RPMI7951 (cell line): ENCODE results near the gene MXD4. TPM values are rescaled to one million over a fixed set of nuclear protein-coding genes. Genes with fewer than 3 reads are reported as not detected.
A peak's percentile ranks its signal among the peaks of the same experiment; 100 is the strongest.

Experiments used
- DNase-seq: peaks from one replicate; pipeline ENCODE4 v3.0.0-alpha.2; 2012; ENCODE audit warnings: low read depth
- total RNA-seq: library from RNA; depleted of rRNA; stranded (reverse); fragments of >200 nt; shearing (Covaris generic); gene quantifications from 2 replicates; pipeline ENCODE4 v1.2.3, GENCODE V29; 2014

The MXD4 gene
- total RNA-seq, 1 experiment from 2014 or later = 17.2 TPM

DNA sequence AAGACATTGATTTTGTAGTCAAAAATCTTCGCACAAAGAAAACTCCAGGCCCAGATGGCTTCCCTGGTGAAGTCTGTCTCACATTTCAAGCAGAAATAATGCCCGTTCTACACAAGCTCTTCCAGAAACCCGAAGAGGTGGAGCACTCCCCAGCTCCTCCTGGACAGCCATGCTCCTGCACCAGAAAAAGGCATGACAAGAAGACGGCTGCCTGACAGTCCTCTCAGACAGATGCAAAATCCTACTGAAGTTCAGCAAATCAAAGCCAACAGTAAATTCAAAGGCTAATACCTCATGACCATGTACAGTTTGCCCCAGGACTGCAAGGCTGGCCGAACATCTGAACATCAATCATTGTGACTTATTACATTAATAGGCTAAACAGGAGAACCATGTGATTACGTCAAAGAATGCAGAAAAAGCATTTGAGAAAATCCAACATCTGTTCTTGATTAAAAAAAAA lies 30.8 kb upstream of the MXD4 start:
- DNase-seq = peak; percentile 80

GRCh38 chr4:2291705-2292645 lies 30.1 kb upstream of the MXD4 start:
- no peak for DNase-seq

DNA sequence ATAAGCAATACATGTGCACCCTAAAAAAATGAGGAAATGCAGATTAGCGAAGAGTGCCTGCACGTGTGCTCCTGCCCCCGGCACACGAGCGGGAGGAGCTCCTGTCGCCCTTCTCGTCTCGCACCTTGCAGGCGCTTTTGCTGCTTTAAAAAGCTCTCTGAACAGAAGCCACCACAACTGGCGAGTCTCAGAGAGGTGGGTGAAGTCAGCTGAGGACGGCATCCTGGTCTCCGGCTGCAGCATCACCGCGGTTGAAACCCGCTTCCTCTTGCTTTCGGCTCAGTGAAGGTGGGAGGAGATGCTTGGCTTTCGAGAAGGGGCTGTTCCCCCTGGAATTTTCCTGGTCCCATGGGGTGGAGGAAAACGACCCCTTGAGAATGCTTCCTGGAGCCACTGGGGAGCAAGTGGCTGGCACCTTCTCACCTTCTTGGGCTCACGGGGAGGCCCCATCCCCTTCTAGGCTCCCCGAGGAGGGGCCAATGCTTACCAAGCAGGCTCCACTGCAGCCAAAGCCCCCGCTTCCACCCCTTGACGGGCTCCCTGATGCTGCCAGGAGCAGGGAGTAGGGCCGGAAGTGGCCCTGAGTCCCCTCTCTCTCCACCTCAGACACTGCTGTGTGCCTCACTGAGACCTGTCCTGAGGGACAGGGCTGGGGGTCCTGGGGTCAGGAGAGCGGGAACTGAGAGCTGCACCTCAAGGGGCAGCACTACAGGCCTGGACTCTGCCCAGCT lies 29.2 kb upstream of the MXD4 start:
- DNase-seq = no peak

GRCh38 chr4:2290488-2290887 lies 28.6 kb upstream of the MXD4 start:
- DNase-seq = no peak

DNA sequence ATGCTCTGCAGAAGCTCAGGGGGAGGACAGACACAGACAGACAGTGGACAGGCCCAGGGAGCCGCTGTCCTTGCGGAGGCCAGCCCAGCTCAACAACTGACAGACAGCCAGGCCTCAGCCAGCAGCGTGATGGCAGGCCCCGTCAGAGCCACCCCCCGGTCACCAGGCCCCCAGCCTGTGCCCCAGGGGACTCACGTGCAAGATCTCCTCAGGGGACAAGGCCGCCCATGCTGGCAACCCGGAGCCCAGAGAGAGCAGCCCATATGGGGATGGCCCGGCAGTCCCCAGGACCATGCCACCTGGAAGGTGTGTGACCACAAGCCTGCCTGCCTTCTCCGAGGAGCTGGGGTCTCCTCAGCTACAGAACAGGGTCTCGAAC lies 28.0 kb upstream of the MXD4 start:
- DNase-seq = no peak

- DNase-seq = no peak
These were observed 27.5 kb upstream of the MXD4 start for GRCh38 chr4:2289311-2289954.

DNA sequence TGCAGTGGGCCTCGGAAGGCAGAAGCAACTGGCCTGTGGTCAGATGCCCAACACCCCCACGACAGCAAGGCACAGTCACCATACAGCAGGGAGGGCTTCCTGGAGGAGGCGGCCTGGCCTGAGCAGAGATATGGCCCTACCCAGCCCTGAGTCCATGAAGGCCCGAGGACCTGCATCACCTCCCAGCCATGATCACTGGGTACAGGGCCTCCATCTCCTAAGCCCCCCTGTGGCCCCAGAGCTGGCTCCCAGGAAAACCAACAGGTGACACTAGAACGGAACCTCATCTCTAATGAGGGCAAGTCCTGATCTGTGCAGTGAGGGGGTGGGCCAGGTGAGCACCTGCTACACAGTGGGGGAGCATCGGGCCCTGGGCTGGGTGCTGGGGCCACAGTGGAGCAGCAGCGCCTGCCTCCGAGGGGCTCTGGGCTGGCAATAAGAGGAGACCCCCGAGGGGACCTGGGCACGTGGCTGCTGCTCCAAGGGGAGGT lies 26.2 kb upstream of the MXD4 start:
- DNase-seq = no peak

DNA sequence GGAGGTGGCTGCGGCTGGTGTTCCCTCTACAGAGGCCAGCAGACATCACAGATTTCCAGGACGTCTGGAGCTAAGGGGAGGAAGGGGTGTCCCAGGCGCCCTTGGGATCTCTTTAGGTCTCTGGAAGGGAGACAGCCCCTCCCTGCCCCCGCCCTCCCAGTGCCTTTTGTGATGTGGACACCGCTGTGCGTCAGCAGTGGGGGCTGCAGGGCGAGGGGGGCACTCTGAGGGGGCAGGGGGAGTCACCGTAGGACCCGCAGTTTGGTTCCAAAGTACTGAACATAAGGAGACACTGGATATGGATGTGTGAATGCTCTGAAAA lies 25.6 kb upstream of the MXD4 start:
- DNase-seq = no peak

GRCh38 chr4:2286904-2287593 lies 25.1 kb upstream of the MXD4 start:
- no peak for DNase-seq

- no peak for DNase-seq
These were observed 23.9 kb upstream of the MXD4 start for GRCh38 chr4:2285613-2286381.

DNA sequence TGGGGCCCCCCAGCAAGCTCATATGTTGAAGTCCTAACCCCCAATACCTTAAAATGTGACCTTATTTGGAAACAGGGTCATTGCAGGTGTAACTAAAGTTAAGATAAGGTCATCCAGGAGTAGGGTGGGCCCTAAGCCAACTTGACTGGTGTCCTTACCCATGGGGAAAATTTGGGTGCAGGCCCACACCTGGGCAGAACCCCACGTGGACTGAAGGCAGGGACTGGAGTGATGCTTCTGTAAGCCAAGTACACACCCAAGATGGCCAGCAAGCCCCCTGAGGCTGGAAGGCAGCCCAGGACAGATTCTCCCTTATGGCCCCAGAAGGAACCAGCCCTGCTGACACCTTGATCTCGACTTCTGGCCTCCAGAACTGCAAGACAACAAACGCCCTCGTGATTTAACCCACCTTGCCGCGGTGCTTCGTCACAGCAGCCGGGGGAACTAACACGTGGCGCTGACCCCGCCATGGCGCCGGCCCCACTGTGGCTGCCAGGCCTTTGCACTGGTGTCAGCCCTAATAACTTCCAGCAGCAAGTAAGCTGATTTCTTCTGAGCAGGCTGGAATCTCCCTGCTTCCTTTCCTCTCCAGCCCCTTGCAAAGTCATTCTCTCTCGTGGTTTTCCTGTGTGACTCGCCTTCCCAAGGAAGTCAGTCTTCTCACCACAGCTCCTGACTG lies 23.2 kb upstream of the MXD4 start:
- DNase-seq = peak; percentile 61

DNA sequence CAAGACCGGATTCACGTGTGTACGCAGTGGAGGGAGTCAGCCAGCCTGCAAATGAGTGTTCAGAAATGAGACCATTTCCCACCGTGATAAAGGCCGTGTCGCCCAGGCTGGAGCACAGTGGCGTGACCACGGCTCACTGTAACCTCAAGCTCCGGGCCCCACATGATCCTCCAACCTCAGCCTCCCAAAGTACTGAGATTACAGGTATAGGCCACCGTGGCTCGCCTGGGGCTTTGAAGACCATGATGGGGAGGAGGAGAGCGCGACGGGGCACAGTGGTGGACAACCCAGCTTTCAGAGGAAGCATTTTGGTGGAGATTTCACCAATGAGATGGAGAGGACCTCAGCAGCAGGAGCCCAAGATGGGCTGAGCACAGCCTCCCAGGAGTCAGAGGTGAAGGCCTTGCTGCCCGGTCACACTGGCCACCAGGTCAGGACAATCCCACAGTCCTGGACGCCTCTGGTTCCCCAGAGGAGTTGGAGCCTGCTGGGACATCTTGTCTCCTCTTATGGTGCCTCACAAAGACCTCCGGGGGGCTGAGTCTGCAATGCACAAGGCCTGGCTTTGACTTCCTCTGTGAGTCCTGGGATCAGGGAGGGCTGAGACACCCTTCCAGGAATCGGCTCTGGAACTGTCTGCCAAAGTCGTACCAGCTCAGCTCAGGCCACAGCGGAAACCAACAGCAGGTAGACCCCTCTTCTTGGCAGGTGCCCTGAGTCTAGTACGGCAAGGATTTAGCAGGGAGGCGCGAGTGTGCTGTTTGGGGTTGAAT lies 22.4 kb upstream of the MXD4 start:
- no peak for DNase-seq

GRCh38 chr4:2283199-2283711 lies 21.3 kb upstream of the MXD4 start:
- DNase-seq = no peak

GRCh38 chr4:2281575-2282343 lies 19.9 kb upstream of the MXD4 start:
- peak; percentile 7 for DNase-seq

GRCh38 chr4:2280531-2281300 lies 18.8 kb upstream of the MXD4 start:
- peak; percentile 4 for DNase-seq

DNA sequence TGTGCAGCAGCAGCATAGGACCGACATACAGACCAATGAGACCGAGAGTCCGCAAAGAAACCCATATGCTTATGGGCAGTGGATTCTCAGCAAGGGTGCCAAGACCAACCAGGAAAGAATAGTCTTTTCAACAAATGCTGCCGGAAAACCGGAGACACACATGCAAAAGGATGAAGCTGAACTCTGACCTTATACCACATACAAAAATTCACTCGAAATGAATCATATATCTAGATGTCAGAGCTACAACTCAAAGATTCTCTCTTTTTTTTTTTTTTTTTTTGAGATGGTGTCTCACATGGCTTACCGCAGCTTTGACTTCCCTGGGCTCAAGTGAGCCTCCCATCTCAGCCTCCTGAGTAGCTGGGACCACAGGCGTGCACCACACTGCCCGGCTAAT lies 16.0 kb upstream of the MXD4 start:
- peak; percentile 6 for DNase-seq

DNA sequence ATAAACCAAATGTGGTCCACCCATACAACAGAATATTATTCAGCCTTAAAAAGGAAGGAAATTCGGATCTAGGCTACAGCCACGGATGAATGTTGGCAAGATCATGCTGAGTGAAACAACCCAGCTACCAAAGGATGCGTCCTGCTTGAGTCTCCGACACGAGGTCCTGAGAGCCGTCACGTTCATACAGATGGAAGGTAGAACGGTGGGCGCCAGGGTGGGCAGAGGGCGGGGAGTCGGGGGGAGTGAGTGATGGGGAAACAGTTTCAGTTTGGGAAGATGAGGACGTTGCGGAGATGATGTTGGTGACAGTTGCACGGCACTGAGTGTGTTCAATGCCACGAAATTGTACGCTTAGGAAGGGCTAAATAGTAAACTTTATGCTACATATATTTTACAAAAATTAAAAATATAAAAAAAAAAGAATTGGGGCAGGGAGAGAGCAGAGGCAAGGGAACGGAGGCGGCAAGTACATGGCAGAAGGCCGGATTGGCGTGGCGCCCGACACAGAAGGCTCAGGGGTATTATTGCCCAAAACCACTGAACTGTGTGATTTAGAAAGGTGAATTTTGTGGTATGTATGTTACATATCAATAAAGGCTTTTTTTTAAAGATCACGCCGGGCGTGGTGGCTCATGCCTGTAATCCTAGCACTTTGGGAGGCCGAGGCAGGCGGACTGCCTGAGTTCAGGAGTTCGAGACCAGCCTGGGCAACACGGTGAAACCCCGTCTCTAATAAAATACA lies 14.8 kb upstream of the MXD4 start:
- no peak for DNase-seq
